Omental fat pad (tissue), 4 donors: ENCODE measurements around the gene ENTPD6. TPM values are rescaled to one million over a fixed set of nuclear protein-coding genes. Genes with fewer than 3 reads are reported as not detected.

Source experiments
- ATAC-seq: fragments of 150-250 bp; one replicate; pipeline ENCODE4 v1.9.1; 2016; ENCODE audit warnings: mild to moderate bottlenecking, moderate library complexity; ENCODE audit not compliant: low FRiP score
- DNase-seq: peaks from one replicate; pipeline ENCODE4 v3.0.0-alpha.2; 2019; ENCODE audit warnings: low spot score
- CTCF ChIP-seq, 3 donors: fragments of 450-650 bp; IDR thresholded peaks; one replicate each; pipeline ENCODE4 v1.5.1; 2016 to 2017; ENCODE audit warnings: antibody characterized with exemption in 3 of 3, mild to moderate bottlenecking in 3 of 3, moderate library complexity in 2 of 3
- total RNA-seq, 4 donors: library from RNA; depleted of rRNA; stranded (reverse); fragments of >200 nt; gene quantifications; one replicate each; pipeline ENCODE4 v1.1.0, GENCODE V29; 2016

Gene ENTPD6
- total RNA-seq, 4 donors from 2014 or later: 44.6 to 71.0 (median 60.0) TPM

- DNase-seq (no peak), ATAC-seq (no peak)
- no peak for TF ChIP-seq CTCF (IDR thresholded peaks at IDR 0.05)
Measured at GRCh38 chr20:25220021-25220730, 24.7 kb downstream of the ENTPD6 start.

GRCh38 chr20:25220810-25221591 is 25.5 kb downstream of the ENTPD6 start:
- TF ChIP-seq CTCF (IDR thresholded peaks at IDR 0.05): no peak
- ATAC-seq (no peak), DNase-seq (no peak)

GRCh38 chr20:25221592-25222460 is 26.3 kb downstream of the ENTPD6 start:
- no peak for TF ChIP-seq CTCF (IDR thresholded peaks at IDR 0.05)
- ATAC-seq (no peak), DNase-seq (no peak)

DNA sequence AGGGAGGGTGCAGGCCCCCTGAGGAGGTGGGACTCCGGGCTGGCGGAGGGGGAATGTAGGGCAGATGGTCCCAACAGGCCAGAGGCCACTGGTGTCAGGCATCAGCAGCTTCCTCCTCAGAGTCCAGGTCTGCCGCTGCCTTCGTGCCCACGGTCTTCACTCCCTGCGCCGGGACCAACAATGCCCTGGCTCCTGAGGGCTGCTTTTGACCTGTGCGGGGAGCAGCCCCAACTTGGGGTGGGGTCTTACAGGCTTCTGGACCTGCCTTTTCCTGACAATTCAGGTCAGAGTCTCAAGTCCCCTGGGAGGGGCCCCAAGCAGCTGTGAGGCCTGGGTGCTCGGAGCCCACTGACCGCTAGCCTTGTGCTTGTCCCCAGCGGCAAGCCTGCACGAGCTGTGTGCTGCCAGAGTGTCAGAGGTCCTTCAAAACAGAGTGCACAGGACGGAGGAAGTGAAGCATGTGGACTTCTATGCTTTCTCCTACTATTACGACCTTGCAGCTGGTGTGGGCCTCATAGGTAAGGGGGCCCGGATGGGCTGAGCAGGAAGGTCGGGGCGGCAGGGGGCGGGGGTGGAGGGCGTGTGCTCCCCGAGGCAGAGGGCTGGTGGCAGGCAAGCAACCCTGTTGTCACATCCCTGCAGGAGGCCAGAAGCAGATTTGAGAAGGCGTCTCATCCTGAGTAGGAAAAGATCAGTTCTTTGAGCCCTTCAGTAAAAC is 27.1 kb downstream of the ENTPD6 start:
- ATAC-seq (no peak), DNase-seq (no peak)
- no peak for TF ChIP-seq CTCF (IDR thresholded peaks at IDR 0.05)

DNA sequence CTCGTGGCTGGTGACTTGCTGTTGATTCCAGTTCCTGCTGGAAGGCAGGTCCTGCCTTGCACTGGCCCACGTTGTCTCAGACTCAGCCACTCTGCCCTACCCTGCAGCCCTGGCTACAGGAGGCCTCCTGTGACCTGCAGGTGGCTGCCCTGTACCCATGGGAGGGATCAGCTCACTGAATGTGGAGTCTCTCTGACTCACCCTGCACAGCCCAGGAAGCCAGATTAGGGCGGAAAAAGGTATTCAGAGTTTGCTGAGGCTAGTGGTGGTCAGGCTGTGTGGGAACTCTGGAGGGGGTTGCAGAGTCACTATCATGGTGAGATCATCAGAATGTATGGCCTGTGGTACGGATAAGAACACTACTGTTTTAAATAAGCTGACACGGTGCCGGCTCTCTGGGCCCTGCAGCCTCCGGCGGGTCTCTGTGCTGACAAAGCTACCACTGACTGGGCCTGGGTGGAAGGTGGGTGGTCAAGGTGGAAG is 27.7 kb downstream of the ENTPD6 start:
- TF ChIP-seq CTCF (IDR thresholded peaks at IDR 0.05): no peak

More for the DNA sequence above, 27.7 kb downstream of the ENTPD6 start:
- DNase-seq (no peak), ATAC-seq (no peak)
